Endometrium (tissue), 2 donors: ENCODE data around the gene TUBB8B.
"Not testable (repeated sequence)": the region's sequence is repeated elsewhere in the genome, so short reads cannot be mapped to it uniquely, and the experiment has no call there.

ENCODE experiments used
- FAIRE-seq: peaks from 2 replicates; lab custom pipeline; 2012; peaks lifted over from hg19 to GRCh38; lab: Jason Lieb, UNC
- donor health status: control.
- donor health status: control.

TUBB8B gene

GRCh38 chr18:12773-13172, 36.6 kb downstream of the TUBB8B start:
- FAIRE-seq, result not testable (repeated sequence)

GRCh38 chr18:11383-12274, 37.8 kb downstream of the TUBB8B start:
- FAIRE-seq, result not testable (repeated sequence)

- not testable (repeated sequence) for FAIRE-seq
Measured at GRCh38 chr18:10624-11184, 38.7 kb downstream of the TUBB8B start.

GRCh38 chr18:9937-10336, 39.5 kb downstream of the TUBB8B start:
- not testable (repeated sequence) for FAIRE-seq
